Measurements from ENCODE around the gene TMEM154.

DNA sequence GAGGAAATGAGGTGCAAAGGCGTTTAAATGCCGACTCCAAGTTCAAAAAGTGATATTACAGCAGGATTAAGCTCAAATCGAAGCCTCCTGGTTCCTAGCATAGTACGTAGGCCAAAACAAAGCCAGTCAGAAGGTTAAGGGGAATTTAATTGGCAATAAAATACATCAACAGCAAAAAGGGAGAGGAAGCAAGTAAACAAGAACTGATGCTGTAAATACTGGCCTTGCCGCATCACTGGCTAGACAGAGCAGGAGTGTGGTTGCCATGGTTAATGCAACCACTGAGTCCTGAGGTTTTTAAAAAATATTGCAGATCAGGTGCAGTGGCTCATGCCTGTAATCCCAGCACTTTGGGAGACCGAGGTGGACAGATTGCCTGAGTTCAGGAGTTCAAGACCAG lies 80.7 kb downstream of the TMEM154 start:
- TF ChIP-seq, protein P1, sequence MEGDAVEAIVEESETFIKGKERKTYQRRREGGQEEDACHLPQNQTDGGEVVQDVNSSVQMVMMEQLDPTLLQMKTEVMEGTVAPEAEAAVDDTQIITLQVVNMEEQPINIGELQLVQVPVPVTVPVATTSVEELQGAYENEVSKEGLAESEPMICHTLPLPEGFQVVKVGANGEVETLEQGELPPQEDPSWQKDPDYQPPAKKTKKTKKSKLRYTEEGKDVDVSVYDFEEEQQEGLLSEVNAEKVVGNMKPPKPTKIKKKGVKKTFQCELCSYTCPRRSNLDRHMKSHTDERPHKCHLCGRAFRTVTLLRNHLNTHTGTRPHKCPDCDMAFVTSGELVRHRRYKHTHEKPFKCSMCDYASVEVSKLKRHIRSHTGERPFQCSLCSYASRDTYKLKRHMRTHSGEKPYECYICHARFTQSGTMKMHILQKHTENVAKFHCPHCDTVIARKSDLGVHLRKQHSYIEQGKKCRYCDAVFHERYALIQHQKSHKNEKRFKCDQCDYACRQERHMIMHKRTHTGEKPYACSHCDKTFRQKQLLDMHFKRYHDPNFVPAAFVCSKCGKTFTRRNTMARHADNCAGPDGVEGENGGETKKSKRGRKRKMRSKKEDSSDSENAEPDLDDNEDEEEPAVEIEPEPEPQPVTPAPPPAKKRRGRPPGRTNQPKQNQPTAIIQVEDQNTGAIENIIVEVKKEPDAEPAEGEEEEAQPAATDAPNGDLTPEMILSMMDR (IDR thresholded peaks at IDR 0.05), result no peak
- TF ChIP-seq POLR2AphosphoS5 (IDR thresholded peaks at IDR 0.05), result no peak
